ENCODE results near the gene TMCC1.

Gene TMCC1

DNA sequence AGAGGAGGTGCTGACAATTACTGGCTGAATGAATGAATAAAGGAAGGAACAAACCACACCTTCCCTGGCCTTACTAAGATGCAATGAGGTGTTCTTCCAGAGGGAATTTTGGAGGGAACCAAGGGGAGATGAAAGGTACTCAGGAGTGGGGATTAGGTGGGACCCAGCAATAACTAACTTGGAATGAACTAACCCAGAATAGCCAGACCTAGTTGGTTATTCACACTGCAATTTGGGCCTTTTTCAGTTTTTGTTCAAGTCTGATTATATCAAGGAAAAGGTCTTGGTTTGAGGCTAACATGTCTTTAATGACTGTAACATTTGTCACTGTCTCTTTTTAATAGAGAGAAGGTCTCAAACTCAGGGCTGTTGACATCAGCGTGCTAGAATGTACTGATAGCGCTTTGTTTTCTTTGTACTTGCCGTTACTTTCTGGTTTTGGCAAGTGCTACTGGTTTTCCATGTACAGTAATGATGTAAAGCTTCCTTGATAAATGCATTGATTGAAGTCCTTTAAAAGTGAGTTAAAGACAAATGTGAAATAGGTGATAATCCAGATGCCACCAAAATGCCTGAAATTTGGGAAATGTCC is 283.8 kb downstream of the TMCC1 start:
- no peak for DNase-seq (ENCODE audit: low spot score)

GRCh38 chr3:129608936-129609590 is 284.4 kb downstream of the TMCC1 start:
- no peak for DNase-seq (ENCODE audit: low spot score)

GRCh38 chr3:129608087-129608935 is 285.2 kb downstream of the TMCC1 start:
- DNase-seq (ENCODE audit: low spot score) = peak; percentile 62

DNA sequence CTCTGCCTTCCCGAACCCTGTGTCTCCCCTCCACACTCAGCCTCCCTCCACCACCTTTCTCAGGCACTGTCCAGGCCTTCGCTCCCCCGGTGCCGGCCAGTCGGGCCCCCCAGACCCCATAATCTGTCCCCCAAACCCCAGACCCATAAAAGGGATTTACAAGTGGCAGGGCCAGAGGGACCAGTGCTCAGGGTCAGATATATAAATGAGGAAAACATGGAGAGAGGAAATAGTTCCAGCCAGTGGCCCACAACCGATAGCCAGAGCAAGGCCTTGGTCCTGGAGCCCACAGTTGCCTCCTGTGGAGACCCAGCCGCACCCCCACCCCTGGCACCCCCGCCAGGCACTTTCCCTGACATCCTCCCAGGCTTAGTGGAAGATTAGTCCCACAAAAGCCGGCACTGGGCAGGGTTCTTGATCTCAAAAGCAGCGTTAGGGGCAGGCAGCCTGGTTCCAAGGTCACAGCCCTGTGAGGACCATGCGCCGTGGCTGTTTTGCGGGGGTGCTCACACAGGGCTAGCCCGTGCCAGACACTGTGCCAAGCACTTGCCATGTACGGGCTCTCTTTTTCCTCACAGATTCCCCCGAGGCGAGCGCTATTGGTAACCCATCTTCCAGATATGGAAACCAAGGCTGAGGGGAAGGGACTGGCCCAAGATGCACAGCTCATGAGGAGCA is 286.0 kb downstream of the TMCC1 start:
- DNase-seq (ENCODE audit: low spot score) = no peak

- peak; percentile 92 for DNase-seq (ENCODE audit: low spot score)
Measured at GRCh38 chr3:129606636-129607390, 286.7 kb downstream of the TMCC1 start, which contains the start of gene PLXND1. Gene PLXND1 (minus strand): TSS chr3:129606676. CDS start chr3:129606639, 37 bp downstream.

- peak; percentile 39 for DNase-seq (ENCODE audit: low spot score)
Measured at GRCh38 chr3:129605922-129606635, 287.4 kb downstream of the TMCC1 start.

DNA sequence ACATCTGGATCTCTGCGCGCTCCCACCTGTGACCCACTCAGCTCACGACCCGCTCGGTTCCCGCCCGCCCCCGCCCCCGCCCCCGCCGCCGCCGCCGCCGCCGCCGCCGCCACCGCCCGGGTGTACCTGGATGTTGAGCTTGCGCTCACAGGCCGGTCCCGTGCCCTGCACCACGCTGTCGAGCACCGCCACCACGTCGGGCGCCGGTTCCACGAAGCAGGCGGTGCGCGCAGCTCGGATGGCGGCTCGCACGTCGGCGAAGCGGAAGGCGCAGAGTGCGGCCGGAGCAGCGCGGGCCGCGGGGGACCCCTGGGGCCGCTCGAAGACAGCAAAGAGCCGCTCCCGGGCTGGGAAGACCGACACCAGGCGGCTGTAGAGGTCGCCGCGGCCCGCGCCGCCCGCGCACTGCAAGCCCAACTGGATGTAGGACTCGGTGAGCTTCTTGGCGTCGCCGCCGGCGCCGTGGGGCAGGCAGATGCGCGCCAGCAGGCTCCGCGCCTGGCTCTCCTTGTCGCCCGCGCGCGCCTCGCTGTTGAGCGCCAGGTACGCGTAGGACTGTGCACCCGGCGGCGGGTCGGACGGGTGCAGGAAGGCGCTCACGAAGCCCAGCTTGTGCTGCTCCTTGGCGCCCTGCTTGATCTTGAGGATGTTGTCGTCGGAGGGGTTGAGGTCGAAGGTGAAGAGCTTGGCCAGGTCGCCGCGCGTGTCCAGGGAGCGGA is 288.1 kb downstream of the TMCC1 start:
- peak; percentile 23 for DNase-seq (ENCODE audit: low spot score)

DNA sequence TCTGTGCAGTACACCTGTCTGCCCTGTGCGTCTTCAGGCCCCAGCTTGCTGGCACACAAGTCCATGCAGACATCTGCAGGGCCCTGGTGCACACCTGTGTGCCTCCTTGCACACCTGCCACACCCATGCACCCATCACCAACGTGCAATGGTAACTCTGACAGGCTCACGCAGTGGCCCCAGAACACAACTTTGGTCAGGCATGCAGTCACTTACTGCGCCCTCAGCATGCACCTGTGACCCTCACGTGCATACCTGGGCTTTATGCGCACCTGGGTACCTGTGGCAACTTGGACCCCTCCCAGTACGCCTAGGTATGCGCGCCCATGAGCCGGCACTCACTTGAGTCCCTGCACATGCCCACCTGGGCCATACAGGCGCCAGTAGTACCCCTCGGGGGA is 288.7 kb downstream of the TMCC1 start:
- DNase-seq (ENCODE audit: low spot score) = no peak

DNA sequence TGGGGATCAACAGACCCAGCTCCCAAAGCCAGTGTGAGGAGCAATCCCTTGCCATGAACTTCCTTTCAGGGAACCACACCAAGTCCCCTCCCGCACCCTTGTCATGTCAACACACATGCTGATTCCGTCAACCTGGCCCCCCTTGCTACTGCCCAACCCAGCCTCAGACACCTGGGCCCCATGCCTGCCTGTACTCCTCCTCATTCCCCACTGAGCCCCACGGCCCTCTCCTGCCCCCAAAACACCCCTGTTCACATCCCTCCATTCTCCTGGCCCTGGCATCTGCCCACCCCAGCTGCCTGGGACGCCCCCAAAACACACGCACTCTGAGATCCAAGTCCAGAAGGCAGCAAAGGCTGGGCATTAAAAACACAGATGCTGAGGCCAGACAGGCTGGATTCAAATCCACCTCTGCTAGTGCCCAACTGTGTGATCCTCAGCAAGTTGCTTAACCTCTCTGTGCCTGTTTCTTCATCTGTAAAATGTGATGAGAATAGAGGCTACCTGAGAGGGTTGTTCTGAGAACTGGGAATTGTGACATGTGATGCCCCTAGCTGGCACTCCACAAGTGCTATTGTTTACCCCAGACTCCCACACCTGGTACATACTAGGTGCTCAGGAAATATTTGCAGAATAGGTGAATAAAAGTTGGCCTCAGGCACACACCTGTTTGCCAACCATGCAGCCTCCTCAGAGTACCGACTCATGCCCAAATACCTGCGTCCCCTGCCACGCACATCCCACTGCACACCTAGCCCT is 289.3 kb downstream of the TMCC1 start:
- DNase-seq (ENCODE audit: low spot score) = no peak

GRCh38 chr3:129603561-129603942 is 290.0 kb downstream of the TMCC1 start:
- DNase-seq (ENCODE audit: low spot score) = no peak

GRCh38 chr3:129602730-129603560 is 290.6 kb downstream of the TMCC1 start:
- peak; percentile 93 for DNase-seq (ENCODE audit: low spot score)

GRCh38 chr3:129602309-129602708 is 291.2 kb downstream of the TMCC1 start:
- DNase-seq (ENCODE audit: low spot score) = no peak

DNA sequence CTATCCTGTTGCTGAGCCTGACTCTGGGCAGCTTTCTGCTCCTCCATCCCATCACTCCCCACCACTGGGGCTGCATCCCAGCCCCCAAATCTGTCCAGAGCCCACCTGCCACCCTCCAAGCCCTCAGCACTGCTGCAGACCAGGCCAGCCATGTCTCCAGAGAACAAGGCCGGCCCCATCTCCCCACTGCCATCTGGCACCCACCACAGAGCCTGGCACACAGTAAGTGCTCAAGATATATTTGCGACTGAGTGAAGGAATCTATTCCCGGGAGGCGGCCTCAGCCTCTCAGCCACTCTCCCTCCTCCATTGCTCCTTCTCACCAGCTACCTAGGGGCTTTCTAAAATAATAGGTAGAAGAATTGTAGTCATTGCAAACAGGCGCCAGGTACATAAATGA is 291.8 kb downstream of the TMCC1 start:
- DNase-seq (ENCODE audit: low spot score) = no peak

DNA sequence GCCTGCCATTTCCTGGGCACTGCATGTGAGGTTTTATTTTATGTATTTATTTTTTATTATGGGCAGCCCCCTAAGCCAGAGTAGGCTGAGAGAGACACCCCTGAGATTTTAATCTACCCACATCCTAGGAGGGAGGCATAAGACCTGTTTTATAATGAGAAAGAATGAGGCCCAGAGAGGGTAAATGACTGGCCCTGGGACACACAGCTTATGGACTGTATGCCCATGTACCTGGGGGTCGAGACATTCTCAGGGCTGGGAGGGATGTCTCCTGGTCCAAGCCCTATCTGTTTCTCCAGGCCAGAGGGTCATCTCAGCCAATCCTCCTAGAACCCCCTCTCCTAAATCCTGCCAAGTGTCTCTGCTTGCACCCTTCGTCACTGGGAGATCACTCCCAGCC is 293.2 kb downstream of the TMCC1 start:
- DNase-seq (ENCODE audit: low spot score) = no peak

GRCh38 chr3:129599607-129600006 is 293.9 kb downstream of the TMCC1 start:
- DNase-seq (ENCODE audit: low spot score) = peak; percentile 69

DNA sequence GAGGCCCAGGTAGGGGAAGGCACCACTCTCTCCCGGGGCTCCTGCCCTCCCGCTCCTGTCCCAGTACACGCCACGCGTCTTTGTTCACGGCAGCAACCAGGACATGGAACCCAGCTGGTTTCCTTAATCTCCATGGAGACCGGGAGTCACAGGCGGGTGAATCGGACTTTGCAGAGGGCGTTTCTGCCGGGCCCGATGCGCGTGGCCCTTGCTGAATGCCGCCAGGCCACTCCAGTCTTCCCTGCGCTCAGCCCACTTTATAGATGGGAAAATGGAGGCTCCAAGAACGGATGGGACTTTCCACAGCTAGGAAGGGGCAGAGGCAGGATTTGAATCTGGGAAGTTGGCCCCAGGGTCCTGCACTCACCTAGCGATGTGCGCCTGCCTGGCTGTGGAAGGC is 294.4 kb downstream of the TMCC1 start:
- peak; percentile 38 for DNase-seq (ENCODE audit: low spot score)

GRCh38 chr3:129598484-129598883 is 295.0 kb downstream of the TMCC1 start:
- no peak for DNase-seq (ENCODE audit: low spot score)

- peak; percentile 31 for DNase-seq (ENCODE audit: low spot score)
Measured at GRCh38 chr3:129598000-129598381, 295.5 kb downstream of the TMCC1 start.

Measured in AG08395 (cell line).